HUES64 (cell line): ENCODE measurements around the gene CCND3.
"Not testable (repeated sequence)": the region's sequence is repeated elsewhere in the genome, so short reads cannot be mapped to it uniquely, and the experiment has no call there.

Experiments used
- H3K27ac ChIP-seq: 2 replicates; pipeline ENCODE4 v1.7.0; 2013; ENCODE audit warnings: low read depth, low read length, inconsistent platforms
- H3K27me3 ChIP-seq: 2 replicates; pipeline ENCODE4 v1.6.1; 2013; ENCODE audit warnings: mild to moderate bottlenecking, low read length; ENCODE audit not compliant: insufficient read depth
- H3K36me3 ChIP-seq: 2 replicates; pipeline ENCODE4 v1.6.1; 2013; ENCODE audit warnings: mild to moderate bottlenecking, low read length; ENCODE audit not compliant: insufficient read depth
- H3K4me1 ChIP-seq: 2 replicates; pipeline ENCODE4 v1.6.1; 2013; ENCODE audit warnings: mild to moderate bottlenecking, low read length, moderate library complexity; ENCODE audit not compliant: insufficient read depth
- H3K4me3 ChIP-seq: 2 replicates; pipeline ENCODE4 v1.5.1; 2013; ENCODE audit warnings: mild to moderate bottlenecking, low read length, moderate library complexity
- H3K9ac ChIP-seq: 2 replicates; pipeline ENCODE4 v1.6.1; 2013; ENCODE audit warnings: mild to moderate bottlenecking, low read depth, low read length
- H3K9me3 ChIP-seq: 2 replicates; pipeline ENCODE4 v1.6.1; 2013; ENCODE audit warnings: low read depth, low read length; ENCODE audit not compliant: insufficient read depth
- WGBS: fragments of 150-250, 120-280 bp; methylation state at CpG from one replicate; pipeline ENCODE4 v1.1.7; 2013; ENCODE audit warnings: missing lambda C conversion rate; 5-methylcytosine and 5-hydroxymethylcytosine counted together

CCND3 gene

DNA sequence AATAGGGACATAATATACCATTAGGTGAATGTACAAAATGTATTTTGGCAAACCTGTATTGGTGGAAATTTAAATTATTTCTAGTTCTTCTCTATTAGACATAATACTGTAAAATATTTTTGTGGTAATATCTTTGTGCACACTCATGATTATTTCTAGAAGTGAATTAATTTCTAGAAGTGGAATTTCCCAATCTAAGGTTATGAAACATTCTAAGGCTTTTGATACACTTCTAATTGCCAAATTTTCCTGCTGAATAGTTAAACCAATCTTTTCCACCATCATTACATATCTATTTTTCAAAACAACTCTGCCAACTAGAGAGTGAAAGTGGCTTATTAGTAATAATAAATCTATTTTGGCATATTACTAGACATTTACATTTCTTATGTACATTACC lies 1.8 kb upstream of the CCND3 start:
- Histone ChIP-seq H3K4me1 (peaks cover 23% of the 10 kb centered on the region), H3K9me3 (no peaks in the 10 kb centered on the region), H3K36me3 (no peaks in the 10 kb centered on the region), H3K27ac (no peak overlapping the region), H3K4me3 (no peak overlapping the region), H3K9ac (no peak overlapping the region), H3K27me3 (peaks cover 9% of the 10 kb centered on the region; the same call in 1 of the 2 replicates)

DNA sequence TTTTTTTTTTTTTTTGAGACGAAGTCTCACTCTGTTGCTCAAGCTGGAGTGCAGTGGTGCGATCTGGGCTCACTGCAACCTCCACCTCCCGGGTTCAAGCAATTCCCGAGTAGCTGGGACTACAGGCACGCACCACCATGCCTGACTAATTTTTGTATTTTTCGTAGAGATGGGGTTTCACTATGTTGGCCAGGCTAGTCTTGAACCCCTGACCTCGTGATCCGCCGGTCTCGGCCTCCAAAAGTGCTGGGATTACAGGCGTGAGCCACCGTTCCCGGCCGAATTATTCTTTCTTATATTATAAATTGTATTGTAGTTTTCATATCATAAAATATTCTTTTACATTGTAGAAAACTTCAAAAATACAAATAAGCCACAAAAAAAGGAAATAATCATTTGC lies 1.3 kb upstream of the CCND3 start:
- H3K9ac ChIP-seq, H3K9me3 ChIP-seq, H3K27me3 ChIP-seq, H3K4me3 ChIP-seq, H3K36me3 ChIP-seq, H3K27ac ChIP-seq: not testable (repeated sequence)
- 95% methylated on average over 10 of the region's 14 CpGs for WGBS
- peaks cover 26% of the 10 kb centered on the region for H3K4me1 ChIP-seq

DNA sequence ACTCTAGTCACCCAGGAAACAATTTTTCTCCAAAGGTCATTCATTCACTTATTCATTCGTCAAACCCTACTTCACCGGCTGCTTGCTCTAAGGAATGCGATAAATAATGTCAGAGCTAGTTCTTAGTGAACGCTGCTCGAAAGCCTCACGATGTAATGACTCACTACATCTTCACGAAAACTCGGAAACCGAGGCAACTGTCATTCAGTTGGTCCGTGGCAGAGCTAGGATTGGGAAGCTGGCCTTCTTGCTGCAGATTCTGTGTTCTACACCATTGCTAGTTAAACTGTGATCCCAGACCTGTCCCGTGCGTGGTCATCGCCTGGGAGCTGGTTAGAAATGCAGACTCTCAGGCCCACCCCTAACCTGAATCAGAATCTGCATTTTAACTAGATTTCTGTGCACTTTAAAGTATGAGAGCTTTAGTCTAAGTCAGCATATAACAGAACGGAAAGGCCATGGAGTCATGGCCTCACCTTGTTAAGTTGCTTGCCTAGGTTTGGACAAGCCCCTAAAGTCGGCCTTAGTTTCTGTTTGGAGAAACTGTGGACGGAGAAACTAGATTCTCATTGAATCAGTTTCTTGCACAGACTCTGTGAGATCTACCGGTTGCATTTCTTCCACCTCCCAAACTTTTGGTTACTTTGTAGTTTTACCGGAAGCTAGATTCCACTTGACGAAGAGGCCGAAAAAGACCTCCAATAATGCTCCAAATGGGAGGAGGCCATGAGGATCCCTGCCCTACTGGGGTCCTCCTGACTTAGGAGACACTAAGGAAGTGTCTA lies 651 bp upstream of the CCND3 start:
- Histone ChIP-seq H3K9ac (no peak overlapping the region), H3K4me1 (peaks cover 26% of the 10 kb centered on the region), H3K27me3 (peaks cover 9% of the 10 kb centered on the region; the same call in 1 of the 2 replicates), H3K9me3 (no peaks in the 10 kb centered on the region), H3K27ac (no peak overlapping the region), H3K4me3 (peak overlapping the region; percentile 73), H3K36me3 (no peaks in the 10 kb centered on the region; the same call in 1 of the 2 replicates)
- 54% methylated on average over 20 of the region's 20 CpGs for WGBS

DNA sequence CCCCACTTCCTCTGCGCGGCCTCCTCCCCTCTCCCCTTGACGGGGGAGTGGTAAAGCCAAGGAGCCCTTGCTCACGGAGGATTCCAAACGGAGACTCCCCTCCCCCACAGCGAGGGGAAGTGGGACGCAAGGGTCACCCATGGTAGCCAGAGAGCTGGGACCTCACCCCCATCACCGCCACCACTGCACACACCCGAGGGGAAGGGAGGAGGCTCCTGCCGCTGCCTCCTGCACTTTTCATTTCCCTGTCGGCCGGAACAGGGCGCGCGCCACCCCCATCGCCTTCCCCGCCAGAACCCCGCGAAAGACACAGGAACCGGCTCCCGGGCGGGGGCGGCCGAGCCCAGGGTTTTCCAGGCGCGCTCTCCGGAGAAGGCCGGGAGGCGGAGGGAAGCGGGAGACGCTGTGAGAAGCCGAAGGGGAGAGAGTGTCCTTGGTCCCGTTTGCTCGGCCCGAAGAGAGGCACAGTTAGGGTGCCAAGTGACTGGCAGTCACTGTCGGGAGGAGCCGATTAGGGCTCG lies 789 bp downstream of the CCND3 start:
- WGBS: under 1% methylated on average over 38 of the region's 38 CpGs
- Histone ChIP-seq H3K4me3 (peak overlapping the region; percentile 73), H3K4me1 (peaks cover 26% of the 10 kb centered on the region), H3K9ac (peak overlapping the region; percentile 32), H3K36me3 (peaks cover 4% of the 10 kb centered on the region; the same call in 1 of the 2 replicates), H3K27ac (no peak overlapping the region), H3K27me3 (peaks cover 9% of the 10 kb centered on the region; the same call in 1 of the 2 replicates), H3K9me3 (no peaks in the 10 kb centered on the region)

DNA sequence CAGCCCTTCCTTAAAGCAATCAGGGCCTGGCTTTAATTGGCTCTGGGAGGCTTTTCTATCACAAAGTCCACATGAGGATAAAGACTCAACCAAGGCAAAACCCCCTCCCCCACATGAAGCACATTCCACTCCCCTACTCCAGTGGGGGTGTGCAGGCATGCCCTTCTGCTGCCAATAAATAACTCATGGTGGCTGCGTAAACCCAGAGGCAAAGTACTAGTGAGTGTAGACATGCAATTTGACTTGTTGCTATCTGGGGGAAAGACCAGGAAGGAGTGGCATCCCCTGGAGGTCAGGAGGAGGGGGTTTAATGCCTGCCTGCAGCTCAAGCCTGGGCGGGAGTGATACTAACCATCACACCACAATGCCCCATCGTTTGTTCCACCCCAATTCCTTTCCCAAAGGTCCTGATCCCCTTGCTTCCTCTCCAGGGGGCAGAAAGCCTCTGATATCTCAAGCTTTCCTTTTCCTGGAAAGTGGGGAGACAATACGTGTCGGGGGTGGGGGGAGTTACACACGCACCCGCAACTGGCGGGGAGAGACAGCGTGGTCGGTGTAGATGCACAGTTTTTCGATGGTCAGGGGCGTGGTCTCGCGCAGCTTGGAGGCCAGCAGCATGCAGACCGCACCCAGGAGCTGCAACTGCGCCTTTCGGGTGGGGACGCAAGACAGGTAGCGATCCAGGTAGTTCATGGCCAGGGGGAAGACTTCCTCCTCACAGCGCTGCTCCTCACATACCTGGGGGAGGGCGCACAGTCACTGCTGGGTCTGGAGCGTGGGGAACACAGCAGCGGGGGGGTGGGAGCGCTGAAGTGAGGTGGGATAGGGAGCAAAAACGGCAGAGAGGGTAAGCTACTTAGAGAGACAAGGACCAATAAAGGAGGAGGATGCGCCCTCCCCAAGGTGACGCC lies 1.5 kb downstream of the CCND3 start:
- Histone ChIP-seq H3K36me3 (peaks cover 7% of the 10 kb centered on the region; the same call in 1 of the 2 replicates), H3K4me3 (peak overlapping the region; percentile 73), H3K27ac (no peak overlapping the region; the same call in 1 of the 2 replicates), H3K4me1 (peaks cover 26% of the 10 kb centered on the region), H3K9me3 (no peaks in the 10 kb centered on the region), H3K9ac (peak overlapping the region; percentile 32; the same call in 1 of the 2 replicates), H3K27me3 (peaks cover 9% of the 10 kb centered on the region; the same call in 1 of the 2 replicates)
- 5% methylated on average over 27 of the region's 27 CpGs for WGBS

DNA sequence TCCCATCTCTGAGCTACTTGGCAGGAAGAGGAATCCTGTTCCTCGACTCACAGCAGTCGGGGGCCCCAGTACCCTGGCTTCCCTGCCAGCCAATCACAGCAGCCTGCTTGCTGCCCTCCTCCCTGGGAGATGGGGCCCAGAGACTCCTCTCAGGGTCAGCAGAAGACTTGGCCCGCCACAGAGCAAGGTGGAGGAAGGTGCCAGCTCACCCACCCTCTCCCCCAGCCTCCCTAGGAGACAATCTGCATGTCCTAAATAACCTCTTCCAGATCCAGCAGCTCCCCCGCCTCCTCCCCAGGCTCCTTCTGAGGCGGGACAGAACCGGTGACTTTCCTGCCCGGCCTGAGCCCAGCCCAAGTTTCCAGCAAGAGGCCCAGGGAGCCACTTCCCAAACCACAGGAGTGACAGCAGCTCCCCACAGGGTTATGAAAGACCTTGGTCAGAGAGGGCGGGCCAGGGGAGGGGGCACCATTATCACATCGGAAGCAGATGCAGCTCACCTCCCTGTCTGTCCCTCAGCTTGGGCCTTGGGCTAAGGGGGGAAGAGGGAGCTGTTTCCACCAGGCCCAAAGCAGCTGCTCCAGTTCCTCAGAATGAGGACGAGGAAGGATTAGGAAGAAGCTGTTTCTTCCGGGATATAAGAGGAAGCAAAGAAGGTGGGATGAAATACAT lies 2.3 kb downstream of the CCND3 start:
- peaks cover 15% of the 10 kb centered on the region for H3K36me3 ChIP-seq
- H3K4me3 ChIP-seq: peak overlapping the region; percentile 73
- H3K27me3 ChIP-seq: peaks cover 9% of the 10 kb centered on the region; the same call in 1 of the 2 replicates
- no peak overlapping the region; the same call in 1 of the 2 replicates for H3K27ac ChIP-seq
- peaks cover 26% of the 10 kb centered on the region for H3K4me1 ChIP-seq
- WGBS: 10% methylated on average over 11 of the region's 11 CpGs
- H3K9ac ChIP-seq: no peak overlapping the region
- no peaks in the 10 kb centered on the region for H3K9me3 ChIP-seq

DNA sequence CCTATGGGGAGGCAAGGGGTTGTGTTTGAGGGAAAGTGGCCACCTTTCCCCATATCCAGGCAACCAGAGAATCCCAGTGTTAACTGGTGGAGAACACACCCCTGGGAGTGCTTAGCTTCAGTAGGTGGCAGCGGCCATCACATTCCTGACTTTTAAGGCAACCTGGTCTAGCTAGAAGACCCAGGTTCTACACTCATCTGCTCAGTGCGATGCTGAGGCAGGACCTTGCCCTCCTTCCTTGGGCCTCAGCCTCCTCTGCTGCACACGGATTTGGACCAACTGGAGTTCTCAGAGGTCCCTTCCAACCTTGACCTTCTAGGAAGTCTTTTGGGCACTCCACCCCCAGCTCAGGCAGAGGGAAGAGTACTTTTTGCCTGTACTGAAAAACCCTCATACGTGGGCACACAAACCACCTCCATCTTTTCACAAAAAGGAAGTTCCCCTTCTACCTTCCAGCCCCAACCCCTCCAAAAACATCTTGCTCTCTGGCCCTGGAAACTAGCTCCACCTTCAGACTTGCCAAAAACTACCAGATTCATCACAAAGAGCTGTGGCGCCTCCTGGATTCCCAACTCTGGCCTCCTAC lies 2.9 kb downstream of the CCND3 start:
- Histone ChIP-seq H3K4me3 (peak overlapping the region; percentile 73; the same call in 1 of the 2 replicates), H3K27ac (0 out of 2 replicates have a peak overlapping the region, but pooled peaks have one; percentile 11), H3K27me3 (peaks cover 9% of the 10 kb centered on the region; the same call in 1 of the 2 replicates), H3K4me1 (peaks cover 26% of the 10 kb centered on the region), H3K9me3 (no peaks in the 10 kb centered on the region), H3K36me3 (peaks cover 21% of the 10 kb centered on the region), H3K9ac (no peak overlapping the region)
- 64% methylated on average over 5 of the region's 5 CpGs for WGBS

DNA sequence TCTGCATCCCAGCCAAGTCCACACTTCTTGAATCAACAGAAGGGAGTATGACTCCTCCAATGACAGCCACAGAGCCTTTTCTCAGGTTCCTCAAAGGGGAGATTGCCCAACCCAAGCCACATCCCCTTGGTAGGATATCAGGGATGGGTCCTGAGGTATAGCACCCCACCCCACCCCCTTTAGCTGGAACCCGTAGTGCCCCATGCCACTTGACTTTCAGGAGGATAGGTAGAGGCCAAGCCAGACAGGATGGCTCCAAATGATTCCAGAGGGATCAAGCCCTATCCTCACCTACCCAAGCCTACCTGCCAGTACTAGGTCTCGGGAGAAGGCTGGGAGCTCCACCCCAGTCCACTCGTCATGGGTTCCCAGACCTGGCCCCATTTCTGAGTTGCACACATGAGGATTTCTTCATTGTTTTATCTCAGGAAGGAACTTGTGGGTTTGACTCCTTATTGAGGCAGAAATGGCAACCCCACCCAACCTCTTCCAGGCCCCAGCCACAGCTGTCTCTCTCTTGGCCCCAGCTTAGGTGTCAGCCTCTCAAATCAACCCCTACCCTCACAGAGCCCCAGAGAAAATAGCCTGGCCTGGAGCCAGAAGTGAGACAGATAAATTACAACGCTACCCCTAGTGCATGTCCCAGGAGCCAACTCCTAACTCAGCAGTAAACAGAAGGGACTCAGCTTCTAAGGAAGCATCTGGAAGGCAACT lies 3.6 kb downstream of the CCND3 start:
- WGBS: 81% methylated on average over 4 of the region's 4 CpGs
- peaks cover 28% of the 10 kb centered on the region for H3K36me3 ChIP-seq
- H3K4me1 ChIP-seq: peaks cover 26% of the 10 kb centered on the region
- no peak overlapping the region for H3K27ac ChIP-seq
- H3K4me3 ChIP-seq: no peak overlapping the region
- H3K9me3 ChIP-seq: no peaks in the 10 kb centered on the region
- H3K9ac ChIP-seq: no peak overlapping the region
- H3K27me3 ChIP-seq: peaks cover 9% of the 10 kb centered on the region; the same call in 1 of the 2 replicates

DNA sequence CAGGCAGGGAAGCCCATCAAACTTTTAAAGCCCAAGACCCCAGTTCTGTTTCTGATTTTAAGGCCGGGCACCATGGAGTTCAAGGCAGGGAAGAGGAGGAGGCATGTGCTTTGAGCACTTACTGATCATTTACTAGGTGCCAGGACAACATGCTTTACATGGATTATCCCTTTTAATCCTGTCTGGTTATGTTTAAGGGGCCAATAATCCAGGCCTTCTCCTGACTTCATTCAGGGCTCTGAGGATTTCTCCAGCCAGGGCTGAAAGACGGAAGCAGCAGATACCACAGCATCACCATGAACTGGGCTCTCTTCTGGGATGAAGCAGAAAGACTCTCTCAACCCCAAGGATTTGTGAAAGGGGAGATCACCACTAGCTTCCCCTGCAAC lies 4.1 kb downstream of the CCND3 start:
- Histone ChIP-seq H3K4me1 (peaks cover 26% of the 10 kb centered on the region), H3K4me3 (no peak overlapping the region), H3K27ac (no peak overlapping the region), H3K36me3 (peaks cover 34% of the 10 kb centered on the region), H3K27me3 (peaks cover 9% of the 10 kb centered on the region; the same call in 1 of the 2 replicates), H3K9me3 (no peaks in the 10 kb centered on the region), H3K9ac (no peak overlapping the region)
- WGBS: 62% methylated on average over 2 of the region's 2 CpGs
